DMS53 (cell line): ENCODE data around the gene SIRT7.

Source experiments
- DNase-seq: peaks from one replicate; lab custom pipeline; 2025; lab: John Stamatoyannopoulos, UW

SIRT7 gene

DNA sequence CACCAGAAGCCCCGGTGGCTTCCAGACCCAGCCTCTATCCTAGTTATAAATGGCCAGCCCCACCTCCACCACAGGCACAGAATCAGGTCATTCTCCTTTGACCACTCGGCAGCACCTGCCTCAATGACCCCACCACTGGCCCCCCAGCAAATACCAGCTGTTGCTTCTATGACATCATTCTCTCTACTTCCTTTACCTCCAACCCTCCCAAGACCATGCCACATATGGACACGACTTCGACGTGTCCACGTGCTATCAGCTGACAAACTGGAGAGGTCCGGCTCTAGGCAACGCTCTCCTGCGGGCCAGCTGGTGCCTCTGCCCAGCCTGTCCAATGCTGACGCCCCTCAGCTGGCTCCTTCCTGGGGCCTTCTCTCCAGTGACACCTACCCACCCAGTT, 32.5 kb downstream of the SIRT7 start:
- no peak for DNase-seq

DNA sequence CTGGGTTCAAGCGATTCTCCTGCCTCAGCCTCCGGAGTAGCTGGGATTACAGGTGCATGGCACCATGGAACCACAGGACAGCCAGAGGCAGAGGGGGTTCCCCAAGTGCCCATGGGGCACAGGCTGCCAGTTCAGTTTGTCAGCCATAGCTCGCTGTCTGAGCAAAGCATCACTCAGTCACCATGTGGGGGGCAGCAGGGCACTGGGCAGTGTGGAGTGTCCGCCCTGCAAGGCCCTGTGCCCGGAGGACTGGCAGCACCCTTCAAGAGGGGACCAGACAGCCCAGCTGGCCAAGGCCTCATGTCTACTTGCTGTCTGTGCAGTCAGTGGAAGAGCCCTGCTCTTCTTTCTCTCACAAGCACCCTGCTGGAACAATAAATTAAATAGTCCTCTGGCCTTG, 33.0 kb downstream of the SIRT7 start:
- DNase-seq: no peak

DNA sequence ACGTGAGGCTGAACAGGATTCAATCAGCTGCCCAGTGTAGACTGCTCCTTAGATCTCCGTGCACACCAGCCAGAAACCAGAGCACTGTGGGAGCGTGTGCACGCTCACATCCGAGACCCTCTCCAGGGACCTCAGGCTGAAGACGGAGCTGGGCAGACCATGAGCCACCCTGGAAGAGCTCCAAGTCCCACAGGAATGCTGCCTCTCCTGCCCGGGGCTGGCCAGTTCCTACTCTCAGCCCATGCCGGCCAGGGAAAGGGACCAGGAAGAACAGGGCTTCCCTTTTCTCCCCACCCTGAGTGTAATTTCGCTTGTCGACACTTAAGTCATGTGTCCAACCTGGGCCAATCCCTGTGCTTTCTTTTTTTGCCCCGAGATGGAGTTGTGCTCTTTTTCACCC, 33.5 kb downstream of the SIRT7 start:
- no peak for DNase-seq

DNA sequence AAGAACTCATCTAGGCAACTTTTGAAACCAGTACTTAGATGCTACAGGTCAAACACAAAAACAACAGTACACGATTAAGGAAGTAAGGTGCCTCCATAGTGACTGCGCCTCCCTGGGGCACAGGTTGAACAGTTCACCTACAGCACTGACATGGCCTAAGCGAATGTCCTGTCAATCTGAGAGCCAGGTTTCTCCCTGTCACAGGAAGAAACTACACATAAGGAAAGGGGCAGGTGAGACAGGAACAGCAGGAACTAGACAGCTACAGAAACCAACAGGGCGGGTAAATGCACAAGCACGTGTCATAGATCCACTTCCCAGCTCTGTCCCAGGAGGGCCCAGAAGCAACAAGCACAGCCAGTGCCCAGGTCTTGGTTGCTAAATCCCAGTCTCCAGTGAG, 38.9 kb downstream of the SIRT7 start:
- DNase-seq: no peak

DNA sequence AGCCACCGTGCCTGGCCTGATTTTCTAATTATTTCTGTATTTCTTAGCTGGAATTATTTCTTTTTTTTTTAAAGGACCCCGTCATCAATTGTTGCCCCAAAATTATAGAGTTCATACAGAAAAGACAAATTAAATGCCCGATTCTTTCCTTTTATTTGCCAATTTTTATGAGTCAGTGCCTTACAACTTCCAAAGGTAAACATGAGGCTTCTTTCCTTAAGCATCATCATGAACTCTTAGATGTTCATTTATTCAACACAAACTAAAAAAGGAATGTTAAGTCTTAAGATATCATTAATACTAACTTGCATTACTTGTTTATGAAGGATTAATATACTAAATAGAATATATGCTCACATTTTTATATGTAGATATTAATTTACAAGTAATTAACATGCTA, 39.7 kb downstream of the SIRT7 start:
- DNase-seq: no peak

DNA sequence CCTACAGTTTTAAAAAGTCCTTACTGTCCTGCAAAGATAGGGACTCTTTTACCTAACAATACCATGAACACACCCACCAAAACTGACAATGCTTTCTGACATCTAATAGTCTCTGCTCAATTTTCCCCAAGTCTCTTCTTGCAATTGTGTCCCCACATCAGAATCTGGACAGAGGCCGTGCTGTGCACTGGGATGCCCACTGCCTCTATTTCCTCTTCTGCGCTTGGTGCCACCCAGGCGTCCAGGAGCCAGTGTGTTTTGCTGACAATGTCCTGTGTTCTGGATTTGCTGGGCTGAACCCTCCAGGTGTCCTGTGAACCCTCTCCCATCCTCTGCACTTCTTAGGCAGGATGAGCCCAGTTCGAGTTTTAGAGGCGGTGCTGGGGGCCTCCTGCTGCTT, 40.4 kb downstream of the SIRT7 start:
- DNase-seq: no peak

DNA sequence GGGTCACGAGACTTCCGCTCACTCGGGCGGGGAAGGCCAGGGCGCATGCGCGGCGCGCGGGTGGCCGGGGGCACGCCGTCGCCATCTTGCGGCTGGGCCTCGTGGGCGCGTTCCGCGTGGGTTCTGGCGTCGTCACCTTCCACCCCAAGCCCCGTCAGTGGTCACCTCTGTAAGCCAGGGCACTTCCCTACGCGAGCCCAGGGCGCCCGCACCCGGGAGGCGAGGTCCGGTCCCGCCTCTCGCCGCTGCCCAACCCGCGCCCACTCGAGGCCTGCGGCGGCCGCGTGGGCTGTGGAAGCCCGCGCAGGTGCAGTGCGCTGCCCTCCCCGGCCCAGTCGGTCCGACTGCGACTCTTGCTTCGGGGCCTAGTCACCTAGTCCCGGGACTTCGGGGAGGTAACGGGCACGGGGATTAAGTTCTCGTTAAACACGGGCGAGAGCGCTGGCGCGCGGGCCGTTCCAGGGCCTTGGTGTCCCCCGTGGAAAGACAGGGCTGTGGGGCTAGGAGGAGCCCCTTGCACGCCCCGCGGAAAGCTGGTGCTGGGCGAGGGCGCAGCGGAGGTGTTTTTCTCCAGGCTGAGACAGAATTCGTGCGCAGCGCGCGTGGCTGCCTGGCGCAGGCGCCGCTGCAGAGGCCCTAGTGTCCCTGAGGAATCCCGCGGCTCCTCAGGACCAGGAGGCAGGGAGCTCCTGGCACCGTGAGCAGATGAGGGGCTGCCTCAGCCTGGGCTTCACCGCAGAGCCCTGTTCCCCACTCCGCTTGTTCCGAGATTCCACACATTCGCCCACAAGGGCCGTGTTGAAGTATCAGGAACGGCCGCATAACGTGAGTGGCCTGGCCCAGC, 46.4 kb downstream of the SIRT7 start:
- peak; percentile 78 for DNase-seq

DNA sequence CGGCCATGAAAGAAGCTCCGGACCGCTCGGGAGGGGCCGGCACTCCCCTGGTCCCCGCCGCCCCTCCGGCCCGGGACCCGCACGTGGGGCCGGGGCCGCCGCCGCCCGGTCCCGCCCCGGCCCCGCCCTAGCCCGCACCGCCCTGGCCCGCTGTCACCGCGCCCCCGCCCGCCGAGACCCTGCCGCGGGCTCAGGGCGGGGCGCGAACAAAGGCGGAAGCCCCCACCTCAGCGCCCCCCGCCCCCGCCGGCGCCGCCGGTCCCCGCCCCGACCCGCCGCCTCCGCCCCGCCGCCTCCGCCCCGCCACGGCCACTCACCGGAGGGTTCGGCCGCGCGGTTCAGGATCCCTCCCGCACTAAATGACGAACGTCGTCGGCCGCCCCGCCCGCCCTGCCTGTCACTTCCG, 47.0 kb downstream of the SIRT7 start, which contains the start of gene ARHGDIA:
Gene ARHGDIA, minus strand, starts transcription at position 357 of the 406 bp plus-strand sequence. CDS start 1,407 bp downstream, outside the sequence.
- DNase-seq: peak; percentile 96

DNA sequence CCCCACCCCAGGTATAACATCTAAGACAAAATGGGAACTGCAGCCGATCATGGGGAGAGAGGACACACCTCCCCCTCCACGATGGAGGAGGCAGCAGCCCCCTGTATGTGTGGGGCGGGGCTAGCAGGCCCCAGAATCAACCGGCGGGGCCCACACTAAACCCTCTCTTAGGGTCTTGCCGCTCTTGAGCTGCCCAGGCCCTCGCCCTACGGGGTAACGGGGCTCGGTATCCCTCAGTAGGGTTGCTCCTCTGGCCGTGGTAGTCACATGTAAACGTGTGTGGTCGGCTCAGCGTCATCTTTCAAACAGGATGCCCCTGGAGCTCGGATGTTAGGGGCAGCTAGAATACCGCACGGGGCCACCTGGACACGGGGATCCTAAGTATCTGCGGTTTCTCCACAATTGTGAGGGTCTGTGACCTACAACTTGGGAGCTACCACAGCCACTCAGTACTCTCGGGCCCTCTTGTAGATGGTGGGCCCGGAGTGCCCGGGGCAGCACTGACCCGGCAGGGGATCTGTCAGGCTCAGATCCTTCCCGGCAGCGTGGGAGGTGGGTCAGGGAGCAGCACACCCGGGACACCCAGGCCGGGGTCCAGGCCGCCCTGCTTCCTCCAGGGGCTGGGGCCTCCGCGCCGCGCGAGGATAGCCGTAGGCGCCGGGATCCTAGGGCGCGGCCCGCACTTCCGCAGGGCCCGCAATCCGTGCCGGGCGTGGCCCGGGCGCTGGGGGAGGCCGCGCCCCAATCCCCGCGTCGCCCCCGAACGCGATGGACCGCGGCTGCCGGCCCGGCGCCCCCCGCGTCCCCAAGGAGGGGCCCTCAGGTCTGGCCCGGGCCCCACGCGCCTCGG, 47.6 kb downstream of the SIRT7 start:
- DNase-seq: peak; percentile 71

DNA sequence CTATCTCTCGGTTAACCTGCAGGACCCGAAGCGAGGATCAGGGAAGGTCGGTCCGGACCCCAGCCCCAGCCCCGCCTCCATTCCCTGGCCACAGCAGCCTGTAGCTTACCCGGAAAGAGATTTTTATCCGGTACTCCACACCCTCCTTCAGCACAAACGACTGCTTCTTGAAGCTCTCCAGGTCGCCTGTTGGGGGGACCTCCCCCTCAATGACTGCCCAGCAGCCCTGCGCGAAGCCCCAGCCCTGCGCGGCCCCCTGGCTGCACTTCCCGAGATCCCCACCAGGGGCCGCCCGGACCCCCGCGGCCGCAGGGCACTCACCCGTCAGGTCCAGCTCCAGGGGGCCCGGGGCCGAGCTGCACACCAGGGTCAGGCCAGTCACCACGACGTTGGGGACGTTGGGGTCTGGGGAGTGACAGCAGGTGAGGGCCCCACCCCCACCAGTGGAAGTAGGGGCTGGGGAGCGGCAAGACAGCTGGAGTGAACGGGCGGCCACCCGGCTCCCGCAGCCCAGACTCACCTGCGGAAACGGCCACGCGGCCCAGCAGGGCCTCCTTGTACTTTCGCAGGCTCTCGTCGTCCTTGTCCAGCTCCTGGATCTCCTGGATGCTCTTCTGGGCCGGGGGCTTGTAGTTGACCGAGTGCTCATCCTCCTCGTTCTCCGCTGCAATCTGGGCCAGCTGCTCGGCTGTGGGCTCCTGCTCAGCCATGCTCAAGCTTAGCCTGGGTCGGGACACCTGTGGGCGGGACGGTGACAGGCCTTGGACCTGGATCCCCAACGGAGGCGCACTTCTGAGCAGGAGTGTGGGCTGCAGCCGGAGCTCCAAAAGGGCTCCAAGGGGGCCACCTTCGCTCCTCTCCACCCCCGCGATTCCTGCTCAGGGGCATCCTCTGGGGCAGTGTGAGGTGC, 48.5 kb downstream of the SIRT7 start:
- DNase-seq: peak; percentile 58

DNA sequence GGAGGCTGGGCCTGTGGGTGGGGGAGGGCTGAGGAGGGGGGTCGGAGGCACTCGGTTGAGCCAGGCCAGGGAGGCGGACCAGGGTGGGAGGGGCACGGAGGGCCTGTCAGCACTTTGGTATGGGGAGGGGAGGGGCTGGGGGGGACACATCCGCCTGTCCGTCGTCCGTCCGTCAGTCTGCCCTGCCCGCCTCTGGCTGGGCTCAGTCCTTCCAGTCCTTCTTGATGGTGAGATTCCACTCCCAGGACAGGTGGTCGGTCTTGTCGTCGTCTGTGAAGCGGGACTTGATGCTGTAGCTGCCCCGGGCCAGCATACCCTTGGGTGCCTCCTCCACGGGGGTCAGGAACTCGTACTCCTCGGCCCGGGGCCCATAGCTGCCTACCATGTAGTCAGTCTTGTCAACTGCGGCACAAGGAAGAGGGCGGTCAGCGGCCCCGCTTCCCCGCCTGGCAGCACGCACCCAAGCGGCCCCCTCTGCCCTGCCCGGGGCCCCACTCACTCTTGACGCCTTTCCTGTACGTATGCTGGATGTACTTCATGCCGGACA, 49.2 kb downstream of the SIRT7 start:
- peak; percentile 78 for DNase-seq

DNA sequence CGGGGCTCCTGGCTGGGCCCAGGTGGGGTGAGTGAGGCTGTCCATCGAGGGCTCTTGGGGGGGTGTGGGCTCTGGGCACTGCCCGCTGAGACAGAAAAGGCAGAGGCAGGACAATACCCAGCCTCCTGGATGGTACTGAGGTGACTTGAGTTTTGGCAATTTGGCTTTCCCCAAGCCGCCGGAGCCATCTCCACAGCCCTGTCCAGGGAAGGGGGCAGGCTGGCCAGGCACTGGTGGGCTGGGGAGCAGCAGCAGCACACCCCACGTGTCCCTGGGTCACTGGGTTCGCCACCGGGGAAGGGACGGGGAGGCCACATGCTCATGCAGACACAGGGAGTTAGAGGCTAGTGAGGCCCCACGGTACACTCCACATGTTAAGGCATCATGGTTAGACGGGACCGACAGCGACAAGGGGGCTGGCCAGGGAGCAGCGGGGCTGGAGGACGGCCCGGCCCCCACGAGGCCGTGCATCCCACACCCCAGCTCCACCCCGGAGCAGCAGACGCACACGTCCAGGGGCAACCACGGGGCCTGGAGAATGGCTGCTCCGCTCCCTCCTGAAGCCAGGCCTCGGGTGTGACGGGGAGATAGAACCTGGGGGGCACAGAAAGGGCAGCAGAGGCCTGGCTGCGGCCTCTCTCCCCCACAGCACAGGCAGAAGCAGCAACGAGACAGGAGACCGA, 49.8 kb downstream of the SIRT7 start:
- peak; percentile 74 for DNase-seq

DNA sequence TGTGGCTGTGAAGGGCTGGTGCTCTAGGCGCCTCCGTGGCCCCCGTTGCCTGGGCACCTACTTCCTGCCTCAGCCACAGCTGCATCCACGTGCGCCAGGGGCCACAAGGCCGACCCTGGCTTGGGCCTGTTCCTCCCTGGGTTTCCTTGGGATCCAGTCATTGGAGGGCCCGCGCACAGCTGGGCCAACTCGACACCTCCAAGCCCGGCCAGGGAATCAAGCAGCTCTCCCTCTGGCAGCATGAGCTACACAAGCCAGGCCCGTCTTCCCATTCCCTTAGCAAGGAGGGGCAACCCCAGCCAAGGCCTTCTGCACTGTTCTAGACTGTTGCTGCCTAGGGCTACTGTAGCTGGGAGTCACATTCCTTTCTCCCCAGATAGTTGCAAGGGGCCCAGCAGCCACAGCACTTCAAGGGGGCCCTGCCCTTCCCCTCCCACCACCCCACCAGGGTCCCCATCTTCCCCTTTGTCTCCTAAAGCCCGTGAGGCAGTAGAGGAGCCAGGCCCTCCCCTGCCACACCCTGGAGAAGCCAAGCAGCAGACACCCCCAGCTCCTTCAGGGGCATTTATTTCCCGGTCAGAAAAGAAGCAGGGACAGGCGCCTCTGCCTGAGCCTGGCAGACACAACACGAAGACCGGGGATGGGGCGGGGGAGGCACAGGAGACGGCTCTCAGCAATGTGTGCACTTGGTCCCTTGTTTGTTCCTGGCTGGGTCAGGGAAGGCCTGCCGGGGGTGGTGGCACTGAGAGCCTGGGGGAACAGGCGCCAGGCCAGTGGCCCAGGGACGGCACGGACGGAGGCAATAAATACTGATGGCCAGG, 50.6 kb downstream of the SIRT7 start:
- peak; percentile 88 for DNase-seq

DNA sequence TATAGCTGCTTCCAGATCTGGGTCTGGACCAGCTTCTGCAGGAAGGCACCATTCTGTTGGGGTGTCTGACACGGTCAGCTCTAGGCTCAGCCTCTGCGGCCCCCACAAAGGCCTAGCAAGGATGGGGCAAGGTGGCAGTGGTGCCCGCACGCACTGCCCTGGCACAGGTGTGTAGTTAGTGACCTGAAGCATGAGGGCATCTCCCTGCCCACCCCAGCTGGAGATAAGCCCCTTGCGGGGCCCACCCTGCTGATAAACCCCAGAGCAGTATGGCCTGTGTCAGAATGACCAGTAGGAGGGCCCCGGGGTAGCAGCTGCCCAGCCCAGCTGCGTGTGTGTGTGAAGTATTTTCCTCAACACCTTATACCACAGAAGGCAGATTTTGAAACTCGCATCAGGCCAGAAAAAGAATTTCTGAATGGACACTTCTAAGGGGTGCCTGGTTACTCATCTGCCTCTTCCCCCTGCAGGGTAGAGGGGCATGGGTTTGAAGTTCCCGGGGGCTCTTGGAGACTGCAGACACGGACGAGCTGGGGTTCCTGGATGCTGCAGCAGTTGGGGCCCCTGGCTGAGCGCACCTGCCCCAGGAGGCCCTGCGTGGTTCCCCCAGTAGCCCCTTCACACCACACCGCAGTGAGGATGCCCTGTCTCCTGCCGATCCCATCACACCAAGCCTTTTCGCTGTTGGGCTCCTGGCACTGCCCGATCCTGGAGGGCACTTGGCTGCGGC, 51.4 kb downstream of the SIRT7 start:
- DNase-seq: no peak

DNA sequence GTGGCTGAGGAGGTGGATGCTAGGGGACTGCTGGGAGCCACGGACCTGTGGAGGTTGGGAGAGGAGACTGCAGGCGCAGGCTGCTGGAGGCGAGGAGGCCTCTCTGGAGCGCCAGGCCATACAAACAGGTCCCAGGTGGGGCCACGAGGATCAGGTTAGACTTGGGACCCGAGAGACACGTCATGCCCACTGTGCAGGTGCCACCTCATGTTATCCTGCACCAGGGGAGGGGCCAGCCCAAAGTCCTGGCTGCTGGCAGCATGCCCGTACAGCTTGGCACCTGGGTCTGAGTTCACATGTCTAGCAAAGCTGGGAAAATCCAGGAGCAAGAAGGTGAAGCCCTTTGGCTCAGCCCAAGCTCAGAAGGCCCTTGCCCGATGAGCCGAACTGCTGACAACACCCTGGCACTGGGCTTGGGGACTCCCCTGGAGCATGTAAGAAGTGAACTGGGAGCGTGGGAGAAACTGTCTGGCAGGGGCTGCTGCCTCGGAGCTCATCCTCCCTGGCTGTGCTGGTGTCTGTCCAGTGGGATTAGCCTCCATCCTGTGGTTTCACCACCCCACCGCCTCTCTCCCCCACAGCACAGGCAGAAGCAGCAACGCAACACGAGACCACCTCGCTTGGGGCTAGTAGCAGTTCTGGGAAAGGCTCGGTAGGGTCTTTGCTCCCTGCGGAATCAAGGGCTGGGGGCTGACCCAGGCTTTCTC, 52.1 kb downstream of the SIRT7 start:
- peak; percentile 94 for DNase-seq

DNA sequence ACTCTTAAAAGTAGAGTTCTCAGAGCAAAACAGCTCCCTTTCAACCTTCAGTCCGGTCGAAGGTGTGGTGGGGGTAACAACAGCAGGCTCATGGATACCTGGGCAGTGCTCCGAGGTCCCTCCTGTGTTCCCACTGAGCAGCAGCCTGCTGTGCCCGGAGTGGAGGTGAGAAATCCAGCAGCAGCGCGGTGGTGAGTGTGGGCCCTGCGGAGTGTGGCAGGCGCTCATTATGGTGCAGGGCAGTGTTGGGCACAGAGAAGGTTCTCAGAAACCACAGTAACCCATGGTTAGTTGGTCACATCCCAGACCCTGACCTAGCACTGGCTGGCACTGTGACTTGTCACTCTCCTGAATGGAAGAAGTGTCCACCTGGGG, 52.6 kb downstream of the SIRT7 start:
- no peak for DNase-seq

DNA sequence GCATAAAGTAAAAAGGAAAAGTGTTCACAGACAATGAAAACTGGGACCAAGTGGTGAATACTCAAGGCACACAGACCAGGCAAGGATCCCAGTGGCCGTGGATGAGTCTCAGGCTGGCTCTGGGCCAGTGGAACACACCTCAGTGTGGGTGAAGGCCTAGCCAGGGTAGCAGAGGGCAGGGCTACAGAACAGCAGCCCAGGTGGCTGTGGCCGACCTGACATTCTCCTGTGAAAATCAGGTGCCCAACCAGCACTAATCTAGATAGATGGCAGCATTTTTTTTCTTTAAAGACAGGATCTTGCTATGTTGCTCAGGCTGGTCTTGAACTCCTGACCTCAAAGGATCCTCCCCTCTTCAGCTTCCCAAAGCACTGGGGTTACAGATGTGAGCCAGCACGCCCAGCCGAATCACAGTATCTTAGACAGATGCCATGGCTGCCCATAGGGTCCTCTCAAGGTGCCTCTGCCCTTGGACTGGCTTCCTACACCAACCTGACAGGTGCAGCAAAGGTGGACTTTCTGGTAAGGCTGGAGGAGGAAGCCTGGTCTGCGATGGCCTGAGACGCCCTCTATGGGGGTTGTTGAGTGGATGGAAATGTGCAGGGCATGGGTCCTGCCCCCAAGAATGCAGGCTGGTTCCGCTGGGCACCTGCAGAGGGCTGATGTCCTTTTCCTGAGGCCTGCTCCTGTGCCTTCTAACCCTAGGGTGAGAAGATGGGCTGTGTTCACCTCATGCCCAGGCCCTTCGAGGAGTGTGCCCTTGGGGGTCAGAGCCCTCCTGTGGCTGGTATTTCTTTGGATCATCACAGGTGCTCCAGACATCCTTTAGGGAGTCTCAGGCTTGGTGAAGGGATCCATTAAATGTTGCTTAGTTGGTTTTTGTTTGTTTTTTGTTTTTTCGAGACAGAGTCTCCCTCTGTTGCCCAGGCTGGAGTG, 53.9 kb downstream of the SIRT7 start:
- no peak for DNase-seq
